GM21381 (cell line): ENCODE measurements around the gene CD151.

Source experiments
- ATAC-seq: cut with Tn5 transposase; IDR thresholded peaks from one replicate; pipeline ENCODE4 v1.9.1; 2021; ENCODE audit warnings: mild to moderate bottlenecking, moderate library complexity; ENCODE audit not compliant: unreplicated experiment

CD151 gene

DNA sequence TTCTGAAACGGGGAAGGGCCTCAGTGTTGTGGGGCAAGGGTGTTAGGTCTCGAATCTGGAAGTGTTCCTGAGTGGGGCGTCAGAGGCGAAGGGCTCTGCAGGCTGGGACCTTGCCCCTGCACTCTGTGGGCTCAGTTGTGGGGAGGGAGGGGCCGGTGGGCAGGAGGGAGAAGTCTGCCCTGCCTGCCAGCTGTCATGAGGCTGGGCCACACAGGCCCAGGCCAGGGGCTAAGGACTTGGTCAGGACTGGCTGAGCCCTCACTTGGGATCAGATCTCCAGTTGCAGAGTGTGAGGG lies 4.9 kb upstream of the CD151 start, which contains the start of gene CRACR2B:
Gene CRACR2B (plus strand): TSS at position 23 of the 296 bp plus-strand sequence. CDS start 689 bp downstream, outside the sequence.
- ATAC-seq, result no peak

DNA sequence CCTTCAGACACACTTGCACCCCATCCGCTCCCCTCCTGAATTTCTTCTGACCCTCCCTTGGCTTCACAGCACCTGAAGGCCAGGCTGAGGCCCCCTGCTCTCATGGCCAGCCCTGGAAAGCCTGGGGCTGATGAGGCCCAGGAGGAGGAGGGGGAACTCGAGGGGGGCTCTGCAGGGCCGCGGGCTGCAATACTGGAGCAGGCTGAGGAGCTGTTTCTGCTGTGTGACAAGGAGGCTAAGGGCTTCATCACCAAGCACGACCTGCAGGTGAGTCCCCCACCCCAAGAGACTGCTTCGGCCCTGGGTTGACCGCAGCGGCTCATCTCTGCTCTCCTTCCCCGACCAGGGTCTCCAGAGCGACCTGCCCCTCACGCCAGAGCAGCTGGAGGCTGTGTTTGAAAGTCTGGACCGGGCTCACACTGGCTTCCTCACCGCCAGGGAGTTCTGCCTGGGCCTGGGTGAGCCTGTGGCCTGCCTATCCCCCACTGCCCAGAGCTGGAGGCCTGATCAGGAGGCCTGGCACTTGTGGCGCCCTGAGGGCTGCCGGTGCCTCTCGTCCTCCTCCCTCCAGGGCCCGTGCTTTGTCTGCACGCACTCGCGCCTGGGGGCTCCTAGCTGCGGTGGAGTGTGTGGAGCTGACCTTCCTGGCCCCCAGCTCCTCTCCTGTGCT lies 4.1 kb upstream of the CD151 start:
- no peak for ATAC-seq

DNA sequence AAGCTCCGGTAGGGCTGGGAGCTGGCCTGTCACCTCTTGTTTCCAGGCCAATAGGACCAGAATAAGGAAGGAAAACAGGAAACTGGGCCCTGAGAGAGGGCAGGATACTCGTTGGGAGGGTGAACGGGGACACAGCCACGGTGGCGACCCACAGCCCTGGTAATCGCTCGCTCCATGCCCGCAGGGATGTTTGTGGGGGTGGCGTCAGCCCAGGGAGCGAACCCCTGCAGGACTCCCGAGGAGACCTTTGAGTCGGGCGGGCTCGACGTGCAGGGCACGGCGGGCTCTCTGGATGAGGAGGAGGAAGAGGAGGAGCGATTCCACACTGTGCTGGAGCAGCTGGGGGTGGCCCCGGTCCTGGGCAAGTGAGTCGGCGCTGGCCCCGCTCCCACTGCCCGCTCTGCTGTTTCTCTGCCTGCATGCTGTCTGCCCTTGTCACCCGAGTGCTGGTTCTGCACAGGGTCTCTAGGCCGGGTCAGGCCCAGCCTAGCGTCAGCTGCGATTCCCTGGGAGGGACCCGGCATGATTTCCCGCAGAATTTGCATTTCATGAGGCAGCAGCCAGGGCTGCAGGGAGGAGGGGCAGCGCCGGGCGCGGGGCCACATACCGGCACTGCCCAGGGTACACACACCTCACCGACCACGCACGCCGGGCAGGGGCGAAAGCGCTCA lies 3.4 kb upstream of the CD151 start:
- ATAC-seq, result no peak

DNA sequence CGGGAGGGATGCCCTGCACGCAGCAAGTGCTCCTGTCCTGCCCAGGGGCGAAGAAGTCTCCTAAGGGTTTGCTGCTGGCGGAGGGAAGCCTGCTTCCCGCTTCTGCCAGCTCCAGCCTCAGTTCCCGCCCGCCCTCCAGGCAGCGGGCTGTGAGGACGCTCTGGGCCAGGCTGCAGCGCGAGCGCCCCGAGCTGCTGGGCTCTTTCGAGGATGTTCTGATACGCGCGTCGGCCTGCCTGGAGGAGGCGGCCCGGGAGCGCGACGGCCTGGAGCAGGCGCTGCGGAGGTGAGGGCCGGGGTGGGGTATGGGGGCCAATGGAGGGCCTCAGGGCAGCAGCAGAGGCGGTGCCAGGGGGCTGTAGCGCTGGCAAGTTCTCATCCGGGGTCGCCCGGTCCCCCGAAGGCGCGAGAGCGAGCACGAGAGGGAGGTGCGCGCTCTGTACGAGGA lies 2.9 kb upstream of the CD151 start:
- ATAC-seq, result no peak

DNA sequence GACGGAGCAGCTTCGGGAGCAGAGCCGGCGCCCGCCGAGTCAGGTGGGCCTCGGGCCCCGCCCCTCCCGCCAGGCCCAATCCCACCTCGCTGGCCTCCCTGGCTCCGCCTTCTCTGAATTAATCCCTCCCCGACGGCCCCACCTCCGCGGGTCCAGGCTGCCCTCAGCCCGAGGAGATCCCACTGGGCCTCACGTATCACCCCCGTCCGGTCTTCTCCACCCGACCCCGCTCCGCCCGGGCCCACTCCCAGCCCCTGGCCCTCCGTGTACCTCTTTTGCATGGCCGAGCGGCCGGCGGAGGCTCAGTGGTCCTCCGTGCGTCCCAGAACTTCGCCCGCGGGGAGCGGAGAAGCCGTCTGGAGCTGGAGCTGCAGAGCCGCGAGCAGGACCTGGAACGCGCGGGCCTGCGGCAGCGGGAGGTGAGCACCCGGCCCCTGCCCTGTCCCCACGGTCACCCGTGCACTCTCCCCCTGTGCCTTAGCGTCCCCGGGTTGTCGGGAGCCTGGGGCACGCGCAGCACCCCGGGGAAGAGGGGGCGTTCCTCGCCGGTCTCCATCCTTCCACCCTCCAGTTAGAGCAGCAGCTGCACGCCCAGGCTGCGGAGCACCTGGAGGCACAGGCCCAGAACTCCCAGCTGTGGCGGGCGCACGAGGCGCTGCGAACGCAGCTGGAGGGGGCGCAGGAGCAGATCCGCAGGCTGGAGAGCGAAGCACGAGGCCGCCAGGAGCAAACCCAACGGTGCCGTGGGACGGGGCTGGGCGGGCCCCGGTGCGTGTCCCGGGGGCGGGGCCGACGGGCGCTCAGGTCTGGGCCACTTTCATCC lies 2.2 kb upstream of the CD151 start:
- no peak for ATAC-seq

DNA sequence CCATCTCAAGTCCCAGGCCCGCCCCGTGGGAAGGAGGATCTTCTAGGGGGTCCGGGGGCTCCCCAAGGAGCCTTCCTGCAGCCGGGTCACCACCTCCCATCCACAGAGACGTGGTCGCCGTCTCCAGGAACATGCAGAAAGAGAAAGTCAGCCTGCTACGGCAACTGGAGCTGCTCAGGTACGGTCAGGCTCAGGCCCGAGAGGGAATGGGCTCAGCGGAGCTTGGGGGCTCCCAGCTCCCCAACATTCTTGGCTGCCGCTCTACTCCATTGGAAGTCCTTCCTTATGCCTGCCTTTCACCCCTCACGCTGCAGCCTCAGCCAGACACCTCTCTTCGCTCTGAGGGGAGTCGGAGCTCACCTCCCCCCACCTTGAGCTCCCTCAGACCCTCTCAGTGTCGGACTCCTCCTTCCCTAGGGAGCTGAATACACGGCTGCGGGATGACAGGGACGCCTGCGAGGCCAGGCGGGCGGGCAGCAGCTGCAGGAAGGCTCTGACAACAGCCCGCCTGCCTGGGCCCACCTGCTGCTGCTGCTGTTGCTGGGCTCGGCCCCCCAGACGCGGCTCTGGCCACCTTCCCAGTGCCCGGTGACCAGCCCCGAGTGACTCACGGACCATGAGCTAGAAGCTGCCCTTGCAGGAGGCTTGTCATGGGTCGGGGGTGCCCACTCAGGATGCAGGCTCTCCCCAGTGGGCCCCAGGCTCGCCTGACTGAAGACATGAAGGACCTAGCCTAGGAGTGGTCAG lies 1.5 kb upstream of the CD151 start:
- ATAC-seq, result no peak

DNA sequence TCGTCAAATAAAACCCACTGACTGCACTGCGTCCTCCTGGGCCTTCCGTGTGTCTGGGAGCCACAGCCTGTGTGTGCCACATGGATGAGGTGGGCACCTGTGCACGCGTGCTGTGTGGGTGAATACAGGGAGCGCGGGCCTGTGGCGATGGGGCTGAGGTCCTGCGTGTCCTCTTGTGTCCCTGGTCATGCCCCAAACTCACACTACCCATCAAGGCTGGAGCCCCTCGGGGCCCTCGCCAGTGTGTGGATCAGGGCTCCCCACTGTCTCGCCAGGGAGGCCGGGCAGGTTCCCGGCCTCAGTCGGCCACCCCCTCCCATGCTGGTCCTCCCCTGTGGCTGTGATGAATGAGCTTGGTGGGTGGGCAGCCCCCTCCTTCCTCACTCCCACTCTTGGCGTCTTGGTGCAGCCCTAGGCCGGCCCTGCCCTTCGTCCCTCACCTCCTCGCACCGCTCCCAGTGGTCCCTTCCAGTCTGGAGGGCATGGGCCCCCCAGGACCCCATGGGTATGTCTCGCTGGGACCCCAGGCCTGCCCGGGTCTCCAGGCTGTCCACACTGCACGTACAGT lies 707 bp upstream of the CD151 start:
- no peak for ATAC-seq

DNA sequence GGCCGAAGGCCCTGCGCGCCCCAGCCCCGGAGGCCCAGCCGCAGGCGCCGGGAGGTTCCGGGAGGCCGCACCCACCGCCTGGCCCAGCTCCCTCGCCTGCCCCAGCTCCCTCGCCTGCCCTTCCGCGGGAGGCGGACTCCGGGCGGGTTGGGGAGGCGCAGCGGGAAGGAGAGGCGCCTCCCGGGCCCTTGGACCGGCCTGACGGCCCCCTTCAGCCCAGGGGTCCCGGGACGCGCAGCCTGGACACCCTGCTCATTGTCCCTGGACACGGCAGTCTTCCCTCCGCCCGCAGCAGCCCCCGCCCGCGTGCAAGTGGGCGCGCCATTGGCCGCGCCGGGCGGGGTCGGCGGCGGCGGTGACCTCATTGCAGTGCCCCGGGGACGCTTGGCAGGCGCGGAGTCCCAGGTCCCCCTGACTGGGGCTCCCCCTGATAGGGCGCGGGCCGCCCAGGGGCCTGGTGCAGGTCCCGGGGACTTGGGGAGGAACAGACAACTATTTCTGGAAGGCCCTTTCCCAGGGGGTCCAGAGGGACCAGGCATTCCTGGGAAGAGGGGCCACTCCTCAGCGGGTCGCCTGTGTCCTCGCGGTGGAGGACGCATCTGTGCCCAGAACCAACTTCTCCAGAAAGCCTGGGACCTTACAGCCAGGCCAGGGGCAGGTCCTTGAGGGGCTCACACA lies 501 bp downstream of the CD151 start:
- peak; percentile 24 for ATAC-seq

DNA sequence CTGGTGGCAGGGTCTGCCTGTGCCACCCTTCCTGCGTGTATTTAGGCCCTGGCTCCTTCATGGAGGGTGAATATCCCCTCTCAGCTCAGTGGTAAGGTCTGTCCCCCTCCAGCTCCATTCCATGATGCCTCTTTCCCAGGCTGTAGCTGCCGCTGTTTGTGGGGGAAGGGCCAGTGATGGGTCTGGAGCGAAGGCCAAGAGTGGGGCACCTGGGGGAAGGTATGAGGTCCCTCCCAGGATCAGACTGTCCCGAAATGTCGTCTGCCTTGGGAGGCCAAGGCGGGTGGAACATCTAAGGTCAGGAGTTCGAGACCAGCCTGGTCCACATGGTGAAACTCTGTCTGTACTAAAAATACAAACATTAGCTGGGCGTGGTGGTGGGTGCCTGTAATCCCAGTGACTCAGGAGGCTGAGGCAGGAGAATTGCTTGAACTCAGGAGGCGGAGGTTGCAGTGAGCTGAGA lies 1.1 kb downstream of the CD151 start:
- no peak for ATAC-seq

DNA sequence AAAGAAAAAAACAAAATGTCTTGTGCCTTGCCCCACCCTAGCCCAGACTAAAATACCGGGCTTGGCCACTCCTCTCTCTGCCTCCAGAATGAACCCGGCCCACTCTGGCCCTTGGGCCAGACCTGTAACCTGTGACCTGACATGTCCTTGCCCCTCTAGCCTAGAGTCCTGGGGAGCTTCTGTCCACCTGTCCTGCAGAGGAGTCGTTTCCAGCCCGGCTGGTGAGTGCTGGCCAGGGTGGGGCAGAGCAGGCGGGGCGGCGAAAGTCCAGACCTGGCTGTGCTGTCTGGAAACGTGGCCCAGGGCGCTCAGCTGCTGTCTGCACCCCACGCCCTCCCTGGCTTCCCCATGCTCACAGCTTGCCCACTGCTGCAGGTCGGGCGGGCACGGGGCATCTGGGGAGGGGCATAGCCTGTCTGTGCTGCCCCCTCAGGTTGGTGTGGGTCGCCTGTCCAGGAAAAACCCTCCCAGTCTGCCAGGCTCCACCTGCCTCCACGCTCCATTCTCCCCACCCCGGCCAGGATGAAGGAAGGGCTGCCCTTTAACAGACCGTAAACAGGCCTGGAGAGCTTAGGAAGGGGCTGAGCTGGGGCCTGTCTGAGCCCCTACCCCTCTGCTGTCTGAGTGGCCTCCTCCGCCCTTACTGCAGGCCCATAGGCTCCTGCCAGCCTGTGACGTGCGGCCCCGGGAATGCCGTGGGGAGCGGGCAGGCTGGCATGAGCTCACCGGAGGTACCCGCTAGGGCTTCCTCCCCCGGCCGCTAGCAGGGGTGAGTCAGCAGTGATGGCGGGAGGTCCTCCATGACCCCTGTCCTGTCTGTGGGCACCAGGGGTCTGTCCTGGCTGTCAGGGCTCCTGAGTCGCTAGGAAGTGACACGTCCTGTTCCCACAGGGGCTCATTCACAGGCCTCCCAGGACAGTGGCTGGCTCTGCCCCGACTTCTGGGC lies 1.9 kb downstream of the CD151 start:
- ATAC-seq, result no peak

DNA sequence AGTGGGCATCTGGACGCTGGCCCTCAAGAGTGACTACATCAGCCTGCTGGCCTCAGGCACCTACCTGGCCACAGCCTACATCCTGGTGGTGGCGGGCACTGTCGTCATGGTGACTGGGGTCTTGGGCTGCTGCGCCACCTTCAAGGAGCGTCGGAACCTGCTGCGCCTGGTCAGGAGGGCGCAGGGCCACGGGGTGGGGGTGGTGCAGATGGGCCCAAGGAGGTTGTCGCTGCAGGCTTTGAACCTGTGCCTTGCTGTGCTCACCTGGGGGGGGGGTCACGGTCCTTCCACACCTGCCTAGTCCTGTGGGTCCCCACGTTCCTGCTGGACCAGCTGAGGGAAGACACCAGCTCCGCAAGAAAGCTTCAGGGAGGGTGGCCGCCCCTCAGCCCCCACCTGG lies 3.5 kb downstream of the CD151 start:
- no peak for ATAC-seq

DNA sequence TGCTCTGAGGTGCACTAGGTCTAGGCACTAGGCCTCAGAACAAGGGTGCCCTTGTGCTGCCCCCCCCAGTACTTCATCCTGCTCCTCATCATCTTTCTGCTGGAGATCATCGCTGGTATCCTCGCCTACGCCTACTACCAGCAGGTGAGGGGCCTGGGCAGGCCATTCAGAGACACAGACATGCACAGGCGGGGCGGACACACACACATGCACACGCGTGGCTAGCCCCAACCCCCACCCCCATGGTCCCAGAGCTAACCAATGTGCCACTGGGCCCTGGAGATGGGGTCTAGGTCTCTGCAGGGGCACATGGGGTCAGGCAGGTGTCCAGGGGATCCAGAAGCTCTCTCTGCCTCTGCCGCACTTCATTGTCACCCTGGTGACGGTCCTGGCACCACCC lies 3.9 kb downstream of the CD151 start:
- no peak for ATAC-seq

DNA sequence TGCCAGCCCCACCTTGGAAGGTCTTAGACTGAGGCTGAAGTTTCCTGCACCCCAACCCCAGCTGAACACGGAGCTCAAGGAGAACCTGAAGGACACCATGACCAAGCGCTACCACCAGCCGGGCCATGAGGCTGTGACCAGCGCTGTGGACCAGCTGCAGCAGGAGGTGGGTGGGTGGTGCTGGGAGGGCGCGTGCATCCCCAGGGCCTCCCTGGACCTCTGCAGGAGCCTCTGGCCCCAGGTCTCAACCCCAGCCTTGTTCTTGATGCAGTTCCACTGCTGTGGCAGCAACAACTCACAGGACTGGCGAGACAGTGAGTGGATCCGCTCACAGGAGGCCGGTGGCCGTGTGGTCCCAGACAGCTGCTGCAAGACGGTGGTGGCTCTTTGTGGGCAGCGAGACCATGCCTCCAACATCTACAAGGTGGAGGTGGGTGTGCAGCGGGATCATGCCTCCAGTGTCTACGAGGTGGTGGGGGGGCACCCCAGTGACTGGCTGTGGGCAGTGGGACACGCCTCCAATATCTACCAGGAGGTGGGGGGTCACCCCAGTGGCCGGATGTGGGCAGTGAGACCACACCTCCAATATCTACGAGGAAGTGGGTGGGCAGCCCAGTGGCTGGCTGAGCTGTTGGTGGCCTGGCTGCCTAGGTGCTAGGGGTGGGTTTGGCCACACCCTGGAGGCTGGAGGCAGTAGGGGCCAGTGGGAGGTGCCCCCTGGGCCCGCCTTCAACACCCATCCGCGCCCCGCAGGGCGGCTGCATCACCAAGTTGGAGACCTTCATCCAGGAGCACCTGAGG lies 4.6 kb downstream of the CD151 start:
- no peak for ATAC-seq

DNA sequence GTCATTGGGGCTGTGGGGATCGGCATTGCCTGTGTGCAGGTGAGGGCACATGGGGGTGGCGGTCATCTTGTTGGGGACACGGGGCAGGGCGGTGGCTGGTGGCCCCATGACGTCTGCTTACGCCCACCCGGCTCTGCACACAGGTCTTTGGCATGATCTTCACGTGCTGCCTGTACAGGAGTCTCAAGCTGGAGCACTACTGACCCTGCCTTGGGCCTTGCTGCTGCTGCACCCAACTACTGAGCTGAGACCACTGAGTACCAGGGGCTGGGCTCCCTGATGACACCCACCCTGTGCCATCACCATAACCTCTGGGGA lies 5.2 kb downstream of the CD151 start:
- no peak for ATAC-seq

DNA sequence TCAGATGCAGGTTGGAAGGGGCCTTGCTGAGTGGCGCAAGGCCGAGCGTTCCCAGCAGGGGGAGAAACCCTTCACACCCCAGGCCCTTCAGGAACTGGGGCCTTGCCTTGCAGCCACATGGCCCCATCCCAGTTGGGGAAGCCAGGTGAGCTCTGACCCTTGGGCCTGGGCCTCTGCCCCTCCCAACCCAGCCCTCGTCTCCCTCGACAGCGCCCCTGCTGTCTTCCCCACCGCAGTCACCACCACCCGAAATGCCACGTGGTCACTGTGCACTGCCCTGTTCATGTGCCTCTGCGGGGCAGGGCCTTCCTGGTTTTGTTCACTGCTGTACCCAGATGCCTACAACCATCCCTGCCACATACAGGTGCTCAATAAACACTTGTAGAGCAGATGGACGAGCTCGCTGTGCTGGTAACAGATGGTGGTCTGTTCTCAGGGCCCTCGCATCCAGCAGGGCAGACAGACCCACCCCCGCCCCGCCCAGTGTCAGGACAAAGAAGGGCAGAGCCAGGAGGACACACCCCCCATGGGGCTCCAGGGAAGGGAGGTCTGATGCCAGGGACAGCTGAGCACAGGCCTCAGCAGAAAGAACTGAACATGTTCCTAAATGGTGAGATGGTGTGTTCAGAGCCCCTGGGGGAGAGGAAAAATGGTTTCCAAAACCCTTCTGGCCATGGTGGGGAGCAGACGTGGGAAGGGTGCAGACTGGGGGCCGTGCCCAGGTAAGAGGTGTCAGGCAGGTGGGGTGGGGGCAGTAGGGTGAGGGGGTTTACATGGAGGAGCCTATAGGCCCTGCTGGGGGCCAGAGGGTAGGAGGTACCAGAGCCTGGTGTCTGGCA lies 5.9 kb downstream of the CD151 start:
- no peak for ATAC-seq

DNA sequence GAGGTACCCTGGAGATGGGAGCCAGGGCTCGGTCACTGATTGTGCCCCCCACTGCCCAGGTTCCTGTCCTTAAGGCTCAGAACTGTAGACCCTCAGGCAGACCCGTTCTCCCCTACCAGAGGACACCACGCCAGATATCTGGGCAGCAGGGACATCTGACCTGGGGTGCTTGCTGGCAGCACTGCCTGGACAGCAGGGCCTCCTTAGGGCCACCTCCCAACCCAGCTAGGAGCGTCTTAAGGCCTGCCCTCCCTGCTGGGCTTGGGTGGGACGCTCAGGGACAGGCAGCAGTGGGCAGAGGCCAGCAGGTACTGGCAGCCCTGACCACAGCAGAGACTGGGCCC lies 6.5 kb downstream of the CD151 start:
- ATAC-seq, result no peak

DNA sequence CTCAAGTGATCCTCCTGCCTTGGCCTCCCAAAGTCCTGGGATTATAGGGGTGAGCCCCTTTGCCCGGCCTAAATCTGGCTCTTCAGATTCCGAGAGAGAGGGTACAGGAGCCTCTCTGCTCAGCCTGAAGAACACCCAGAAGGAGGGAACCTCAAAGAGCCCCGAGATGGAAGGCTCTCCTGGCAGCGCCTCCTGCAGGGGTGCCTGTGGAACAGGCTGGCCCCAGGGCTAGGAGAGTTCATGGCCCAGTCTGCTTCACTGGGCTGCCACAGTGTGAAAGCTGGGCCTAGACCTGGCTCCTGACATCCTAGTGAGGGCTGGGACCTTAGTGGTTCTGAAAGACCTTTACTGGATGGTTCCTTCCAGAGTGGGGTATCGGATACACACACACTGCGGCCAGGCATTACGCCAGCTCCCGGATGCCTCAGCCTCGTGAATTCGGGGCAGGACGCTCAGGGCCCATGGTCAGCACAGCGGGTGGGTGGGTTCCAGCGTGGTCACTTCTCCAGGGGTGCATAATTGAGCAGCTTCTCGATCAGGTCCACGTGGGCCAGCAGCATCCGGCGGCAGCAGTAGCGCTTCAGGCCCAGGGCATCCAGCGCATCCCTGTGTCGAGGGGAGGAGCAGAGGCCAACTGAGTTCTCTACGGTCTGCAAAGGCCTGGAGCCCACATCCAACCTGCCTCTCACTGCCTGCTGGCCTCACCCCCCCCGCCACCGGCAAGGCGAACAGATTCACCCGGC lies 7.3 kb downstream of the CD151 start:
- no peak for ATAC-seq
